ENCODE results near the gene CMTM1. TPM values are rescaled to one million over a fixed set of nuclear protein-coding genes. Genes with fewer than 3 reads are reported as not detected.
"Not testable (repeated sequence)": the region's sequence is repeated elsewhere in the genome, so short reads cannot be mapped to it uniquely, and the experiment has no call there.

CMTM1 gene
- total RNA-seq, 2 experiments from 2014 or later = 10.6 to 13.5 TPM

DNA sequence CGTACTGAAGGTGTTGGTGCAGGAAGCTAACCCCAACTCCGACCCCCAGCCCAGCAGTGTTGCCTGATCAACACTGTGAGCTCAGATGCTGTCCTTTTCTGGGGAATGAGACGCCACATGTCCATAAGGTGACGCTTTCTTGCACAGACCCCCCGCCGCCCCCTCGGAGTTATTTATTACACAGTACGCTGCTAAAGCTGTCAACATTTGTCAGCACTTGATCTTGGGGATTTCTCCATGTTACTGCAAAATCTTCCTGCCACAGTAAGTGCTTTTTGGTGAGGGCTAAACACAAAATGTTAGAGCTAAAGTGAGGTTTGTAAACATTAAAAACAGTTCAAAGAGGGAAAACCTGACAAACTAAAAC lies 54.2 kb downstream of the CMTM1 start:
- H3K4me1 Mint-ChIP-seq = peaks cover 3% of the 10 kb centered on the region

DNA sequence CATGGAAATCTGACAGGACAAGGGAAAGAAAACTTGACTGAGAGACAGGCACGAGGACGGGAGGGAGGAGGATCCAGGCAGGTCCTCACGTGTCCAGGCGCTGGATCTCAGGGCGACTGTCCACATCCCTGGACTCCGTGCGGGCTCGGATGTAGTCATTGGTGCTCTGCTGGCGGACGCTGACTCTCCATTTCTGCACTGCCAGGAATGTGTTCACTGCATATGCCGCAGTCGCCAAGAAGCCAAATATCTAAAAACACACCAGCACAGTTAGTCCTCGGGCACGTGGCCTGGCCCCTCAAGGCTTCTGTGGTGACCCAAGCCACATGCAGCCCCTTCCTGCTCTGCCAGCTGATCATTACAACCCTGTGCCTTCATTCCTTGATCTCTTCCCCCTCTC lies 55.7 kb downstream of the CMTM1 start:
- no peak overlapping the region for H3K27ac Mint-ChIP-seq
- ATAC-seq (ENCODE audit: low read depth) = no peak
- H3K36me3 Mint-ChIP-seq = no peaks in the 10 kb centered on the region

More for the DNA sequence above, 54.2 kb downstream of the CMTM1 start:
- Mint-ChIP-seq H3K36me3 (no peaks in the 10 kb centered on the region), H3K4me3 (no peak overlapping the region), H3K27ac (no peak overlapping the region), H3K9me3 (no peaks in the 10 kb centered on the region), H3K27me3 (peaks cover 7% of the 10 kb centered on the region)
- POLR2A ChIA-PET = interaction anchor here (0.6 kb wide), 1 partner anchor 12 kb away, joined by 3 read pairs; no protein-coding TSS in a partner anchor
- DNase-seq = no peak
- ATAC-seq (ENCODE audit: low read depth) = no peak

DNA sequence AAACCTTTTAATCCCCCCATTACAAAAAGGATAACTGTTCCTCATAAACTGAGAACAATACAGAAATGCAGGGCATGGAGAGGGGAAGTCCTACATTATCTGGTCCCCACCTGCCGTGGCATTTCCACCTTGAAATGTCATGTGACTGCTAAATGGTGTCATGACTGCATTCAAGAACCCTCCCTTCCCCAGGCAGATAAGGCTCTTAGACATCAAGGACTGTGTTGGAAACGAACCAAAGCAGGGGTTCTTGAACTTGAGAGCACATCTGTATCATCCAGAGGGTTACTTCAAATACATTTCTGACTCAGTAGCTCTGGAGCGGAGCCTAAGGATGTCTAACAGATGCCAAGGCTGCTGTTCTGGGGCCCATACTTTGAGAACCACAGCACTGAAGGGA lies 56.6 kb downstream of the CMTM1 start:
- Mint-ChIP-seq H3K4me3 (no peak overlapping the region), H3K27me3 (peaks cover 7% of the 10 kb centered on the region), H3K4me1 (peaks cover 3% of the 10 kb centered on the region), H3K27ac (no peak overlapping the region), H3K9me3 (no peaks in the 10 kb centered on the region), H3K36me3 (no peaks in the 10 kb centered on the region)
- POLR2A ChIA-PET = no interaction called here
- DNase-seq = no peak
- ATAC-seq (ENCODE audit: low read depth) = no peak

More for the DNA sequence above, 55.7 kb downstream of the CMTM1 start:
- no peak for DNase-seq
- H3K9me3 Mint-ChIP-seq = no peaks in the 10 kb centered on the region
- POLR2A ChIA-PET = no interaction called here
- H3K4me3 Mint-ChIP-seq = no peak overlapping the region
- H3K4me1 Mint-ChIP-seq = peaks cover 3% of the 10 kb centered on the region
- peaks cover 7% of the 10 kb centered on the region for H3K27me3 Mint-ChIP-seq

DNA sequence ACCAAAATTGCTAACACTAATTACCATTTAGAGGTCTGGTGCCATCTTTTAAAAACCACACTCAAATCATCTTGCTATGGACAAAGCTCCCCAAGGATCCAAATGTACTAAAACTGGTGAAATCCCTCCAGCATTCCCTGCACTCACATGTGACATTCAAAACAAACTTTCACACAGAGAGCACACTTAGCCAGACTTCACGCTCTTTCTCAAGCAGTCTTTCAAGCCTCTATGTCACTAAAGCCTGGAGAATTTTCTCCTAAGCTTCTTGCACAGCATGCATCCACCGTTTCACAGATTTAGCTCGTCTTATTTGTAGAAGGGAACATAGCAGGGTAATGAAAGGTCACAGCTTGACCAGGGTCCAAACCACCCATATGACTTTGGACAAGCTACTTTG lies 57.5 kb downstream of the CMTM1 start:
- Mint-ChIP-seq H3K27ac (no peak overlapping the region), H3K4me1 (peaks cover 3% of the 10 kb centered on the region), H3K36me3 (no peaks in the 10 kb centered on the region), H3K4me3 (no peak overlapping the region), H3K9me3 (no peaks in the 10 kb centered on the region), H3K27me3 (peaks cover 7% of the 10 kb centered on the region)
- POLR2A ChIA-PET = interaction anchor here (0.6 kb wide), 1 partner anchor 40 kb away, joined by 5 read pairs; no protein-coding TSS in a partner anchor
- ATAC-seq (ENCODE audit: low read depth) (no peak), DNase-seq (no peak)

DNA sequence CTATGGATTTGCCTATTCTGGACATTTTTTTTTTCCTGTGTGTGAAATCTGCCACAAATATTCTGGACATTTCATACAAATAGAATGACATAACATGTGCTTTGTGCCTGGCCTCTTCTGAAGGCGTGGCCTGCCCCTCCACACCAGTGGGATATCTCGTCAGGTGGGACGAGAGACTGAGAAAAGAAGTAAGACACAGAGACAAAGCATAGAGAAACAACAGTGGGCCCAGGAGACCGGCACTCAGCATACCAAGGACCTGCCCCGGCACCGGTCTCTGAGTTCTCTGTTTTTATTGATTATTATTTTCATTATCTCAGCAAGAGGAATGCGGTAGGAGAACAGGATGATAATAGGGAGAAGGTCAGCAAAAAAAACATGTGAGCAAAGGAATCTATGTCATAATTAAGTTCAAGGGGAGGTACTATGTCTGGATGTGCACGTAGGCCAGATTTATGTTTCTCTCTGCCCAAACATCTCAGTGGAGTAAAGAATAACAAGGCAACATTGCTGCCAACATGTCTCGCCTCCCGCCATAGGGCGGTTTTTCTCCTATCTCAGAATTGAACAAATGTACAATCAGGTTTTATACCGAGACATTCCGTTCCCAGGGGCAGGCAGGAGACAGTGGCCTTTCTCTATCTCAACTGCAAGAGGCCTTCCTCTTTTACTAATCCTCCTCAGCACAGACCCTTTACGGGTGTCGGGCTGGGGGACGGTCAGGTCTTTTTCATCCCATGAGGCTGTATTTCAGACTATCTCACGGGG lies 61.6 kb downstream of the CMTM1 start:
- H3K36me3 Mint-ChIP-seq; H3K27me3 Mint-ChIP-seq; H3K9me3 Mint-ChIP-seq; H3K4me3 Mint-ChIP-seq; H3K27ac Mint-ChIP-seq; DNase-seq; H3K4me1 Mint-ChIP-seq; ATAC-seq (ENCODE audit: low read depth); POLR2A ChIA-PET: not testable (repeated sequence)

Other genes starting within 250 kb of the CMTM1 start
- gene CDH5, start 199.7 kb upstream of the CMTM1 start, total RNA-seq = not detected
- gene BEAN1, start 139.1 kb upstream of the CMTM1 start, total RNA-seq = not detected
- gene TK2, start 16.3 kb upstream of the CMTM1 start, total RNA-seq = 1 to 10 TPM; 7.0 to 8.6 TPM
- gene CKLF, start 13.9 kb upstream of the CMTM1 start, total RNA-seq = 100 to 1,000 TPM; 124 to 130 TPM
- gene CMTM2, start 13.0 kb downstream of the CMTM1 start, total RNA-seq = 1 to 10 TPM in 1 of 2 experiments, under 1 TPM in 1; 0.45 to 1.3 TPM
- 100 to 1,000 TPM; 107 to 108 TPM for gene CMTM3, start 38.3 kb downstream of the CMTM1 start, total RNA-seq
- 1 to 10 TPM; 1.3 to 2.0 TPM for gene CMTM4, start 130.3 kb downstream of the CMTM1 start, total RNA-seq
- gene DYNC1LI2, start 185.2 kb downstream of the CMTM1 start, total RNA-seq = 10 to 100 TPM; 66.3 to 70.5 TPM
- gene TERB1, start 235.1 kb downstream of the CMTM1 start, total RNA-seq = not detected